IPS-18a (cell line): ENCODE measurements around the gene FAM156B.
"Not testable (repeated sequence)": the region's sequence is repeated elsewhere in the genome, so short reads cannot be mapped to it uniquely, and the experiment has no call there.

Source experiments
- H3K27ac ChIP-seq: one replicate; pipeline ENCODE4 v1.5.1; 2013; ENCODE audit warnings: low read length
- H3K27me3 ChIP-seq: one replicate; pipeline ENCODE4 v1.6.1; 2013; ENCODE audit warnings: mild to moderate bottlenecking, low read length; ENCODE audit not compliant: control insufficient read depth, insufficient read depth
- H3K36me3 ChIP-seq: one replicate; pipeline ENCODE4 v1.6.1; 2013; ENCODE audit warnings: low read depth, low read length; ENCODE audit not compliant: control insufficient read depth
- H3K4me1 ChIP-seq: one replicate; pipeline ENCODE4 v1.6.1; 2013; ENCODE audit warnings: low read depth, low read length; ENCODE audit not compliant: control insufficient read depth
- H3K4me3 ChIP-seq: one replicate; pipeline ENCODE4 v1.5.1; 2013; ENCODE audit warnings: low read length
- H3K9ac ChIP-seq: one replicate; pipeline ENCODE4 v1.6.1; 2013; ENCODE audit warnings: mild to moderate bottlenecking, low read length, moderate library complexity
- H3K9me3 ChIP-seq: one replicate; pipeline ENCODE4 v1.6.1; 2013; ENCODE audit warnings: low read depth, low read length; ENCODE audit not compliant: control insufficient read depth

FAM156B gene, protein sequence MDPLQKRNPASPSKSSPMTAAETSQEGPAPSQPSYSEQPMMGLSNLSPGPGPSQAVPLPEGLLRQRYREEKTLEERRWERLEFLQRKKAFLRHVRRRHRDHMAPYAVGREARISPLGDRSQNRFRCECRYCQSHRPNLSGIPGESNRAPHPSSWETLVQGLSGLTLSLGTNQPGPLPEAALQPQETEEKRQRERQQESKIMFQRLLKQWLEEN

DNA sequence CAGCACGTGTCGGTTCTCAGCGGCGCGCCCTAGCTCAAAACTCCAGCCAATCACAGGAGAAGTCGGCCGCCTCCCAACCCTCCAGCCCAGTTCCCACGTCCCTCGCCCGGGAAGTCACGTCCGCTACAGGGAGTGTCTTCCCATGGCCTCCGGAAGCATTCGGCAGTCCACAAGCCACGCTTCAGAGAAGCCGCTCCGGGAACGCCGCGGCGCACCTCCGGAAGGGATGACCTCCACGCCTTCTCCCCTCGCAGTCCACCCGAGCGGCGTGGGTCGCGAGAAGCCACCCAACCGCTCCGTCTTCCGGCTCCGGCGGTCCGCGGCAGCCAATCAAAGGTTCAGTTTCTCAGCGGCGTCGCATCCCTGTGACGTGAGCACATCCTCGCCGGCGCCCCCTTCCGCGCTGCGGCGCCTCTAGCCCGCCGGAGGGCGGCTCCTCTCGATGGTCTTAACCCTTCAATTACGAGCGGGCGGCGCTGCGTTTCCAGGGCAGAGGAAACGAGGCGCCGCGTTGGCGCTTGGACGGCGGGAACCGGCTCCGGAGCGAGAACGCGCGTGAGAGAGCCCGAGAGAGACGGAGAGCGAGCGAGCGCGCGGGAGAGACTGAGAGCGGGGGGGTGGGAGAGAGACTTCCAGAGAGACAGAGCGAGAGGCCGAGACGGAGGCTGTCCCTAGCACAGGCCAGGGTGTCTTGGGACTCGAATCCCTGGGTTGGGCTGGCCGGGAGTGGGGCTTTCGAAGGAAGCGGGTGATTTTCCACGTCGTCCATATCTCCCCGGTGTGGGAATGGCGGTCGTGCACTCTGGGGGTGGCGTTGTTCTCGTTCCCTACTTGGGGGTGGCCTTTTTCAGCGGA is at the start of gene FAM156B:
FAM156B (plus strand) TSS at position 476 of the 855 bp plus-strand sequence. CDS start 9,896 bp downstream, outside the sequence.
- H3K9me3 ChIP-seq, H3K9ac ChIP-seq, H3K36me3 ChIP-seq, H3K27me3 ChIP-seq, H3K27ac ChIP-seq, H3K4me1 ChIP-seq, H3K4me3 ChIP-seq: not testable (repeated sequence)

DNA sequence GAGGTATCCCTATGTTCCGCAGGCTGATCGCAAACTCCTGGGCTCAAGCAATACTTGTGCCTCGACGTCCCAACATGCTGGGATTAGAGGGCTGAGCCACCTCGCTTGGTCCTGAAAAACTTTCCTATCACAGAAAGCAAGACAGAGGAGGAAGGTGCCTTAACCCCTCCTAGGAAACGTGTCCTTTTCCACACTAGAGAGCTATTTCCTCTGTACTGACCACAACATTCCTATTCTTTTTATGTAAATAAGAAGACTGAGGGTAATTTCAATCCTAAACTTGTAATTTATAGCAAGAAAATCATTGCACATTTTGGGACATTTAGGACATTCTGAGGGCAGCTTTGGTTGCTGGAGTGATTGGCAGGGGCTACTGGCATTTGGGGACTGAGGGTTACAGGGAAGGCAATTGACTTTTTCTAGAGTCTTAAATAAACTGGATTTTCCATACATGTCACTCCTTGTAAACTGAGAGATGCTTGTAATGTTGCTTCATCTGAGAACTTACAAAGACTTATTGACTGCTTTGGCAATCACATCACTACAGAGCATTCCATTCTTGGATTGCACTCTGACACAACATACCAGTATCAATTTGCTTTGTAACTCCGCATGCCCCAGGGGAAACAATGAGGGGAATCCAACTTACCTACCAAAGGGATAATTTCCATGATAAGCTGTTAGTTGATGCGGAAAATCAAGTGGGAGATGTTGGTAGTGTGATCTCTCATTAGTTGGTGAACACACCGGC is 44.8 kb upstream of the FAM156B start:
- no peak overlapping the region for H3K27ac ChIP-seq
- H3K4me3 ChIP-seq, result no peak overlapping the region
- H3K4me1 ChIP-seq, result no peaks in the 10 kb centered on the region
- peaks cover 12% of the 10 kb centered on the region for H3K9me3 ChIP-seq
- no peaks in the 10 kb centered on the region for H3K36me3 ChIP-seq
- H3K27me3 ChIP-seq, result no peaks in the 10 kb centered on the region
- H3K9ac ChIP-seq, result no peak overlapping the region

DNA sequence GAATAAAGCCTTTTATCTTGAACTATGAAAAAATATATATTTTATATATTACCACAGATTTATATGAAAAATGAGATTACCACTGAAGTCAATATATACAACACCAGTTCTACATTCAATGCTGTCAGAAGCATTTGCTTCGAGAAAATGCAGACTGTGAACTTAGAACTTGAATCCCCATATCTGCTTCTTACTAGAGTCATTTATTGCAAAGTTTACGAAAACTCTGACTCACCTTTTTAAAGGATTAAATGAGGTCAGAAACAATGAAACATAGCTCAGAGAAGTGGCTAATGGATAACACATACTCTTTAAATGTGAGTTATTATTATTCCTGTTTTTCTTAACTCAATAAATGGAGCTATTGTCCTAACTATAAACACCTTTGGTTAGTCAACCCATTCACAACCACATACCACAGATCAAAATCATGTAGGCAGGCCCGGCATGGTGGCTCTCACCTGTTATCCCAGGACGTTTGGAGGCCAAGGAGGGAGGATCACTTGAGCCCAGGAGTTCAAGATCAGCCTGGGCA is 40.1 kb upstream of the FAM156B start:
- H3K4me1 ChIP-seq, H3K36me3 ChIP-seq, H3K9me3 ChIP-seq, H3K27ac ChIP-seq, H3K4me3 ChIP-seq, H3K27me3 ChIP-seq, H3K9ac ChIP-seq: not testable (repeated sequence)

DNA sequence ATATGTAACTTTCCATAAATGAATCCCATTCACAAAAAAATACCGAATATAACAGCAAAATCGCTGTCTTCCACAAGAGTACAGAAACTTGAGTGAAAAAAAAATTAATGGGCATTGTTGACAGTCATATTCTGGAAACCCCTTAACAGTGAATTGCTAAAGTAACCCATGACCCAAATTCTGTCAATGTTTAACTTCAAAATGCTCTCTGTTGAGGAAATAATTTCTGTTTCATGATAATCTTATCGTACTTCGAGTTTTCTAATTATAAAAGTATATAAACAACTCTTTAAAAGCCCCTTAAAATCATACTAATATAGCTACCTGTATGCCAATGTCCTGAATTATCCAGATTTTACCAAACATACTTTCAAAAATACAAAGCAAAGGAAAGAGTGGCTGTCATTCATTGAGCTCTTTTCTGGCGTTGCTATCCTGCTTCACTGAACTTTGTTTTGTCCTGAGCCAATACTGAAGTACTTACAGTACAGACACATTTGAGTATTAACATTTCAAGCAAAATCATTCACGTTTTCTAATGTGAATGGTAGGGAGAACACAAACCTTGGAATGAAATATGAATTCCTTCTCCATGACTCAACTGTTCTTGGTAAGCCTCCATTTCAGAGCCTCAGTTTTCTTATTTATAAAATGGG is 31.7 kb upstream of the FAM156B start:
- H3K27me3 ChIP-seq, result no peaks in the 10 kb centered on the region
- H3K4me1 ChIP-seq, result no peaks in the 10 kb centered on the region
- H3K9ac ChIP-seq, result no peak overlapping the region
- no peak overlapping the region for H3K27ac ChIP-seq
- H3K4me3 ChIP-seq, result no peak overlapping the region
- no peaks in the 10 kb centered on the region for H3K36me3 ChIP-seq
- peaks cover 11% of the 10 kb centered on the region for H3K9me3 ChIP-seq

DNA sequence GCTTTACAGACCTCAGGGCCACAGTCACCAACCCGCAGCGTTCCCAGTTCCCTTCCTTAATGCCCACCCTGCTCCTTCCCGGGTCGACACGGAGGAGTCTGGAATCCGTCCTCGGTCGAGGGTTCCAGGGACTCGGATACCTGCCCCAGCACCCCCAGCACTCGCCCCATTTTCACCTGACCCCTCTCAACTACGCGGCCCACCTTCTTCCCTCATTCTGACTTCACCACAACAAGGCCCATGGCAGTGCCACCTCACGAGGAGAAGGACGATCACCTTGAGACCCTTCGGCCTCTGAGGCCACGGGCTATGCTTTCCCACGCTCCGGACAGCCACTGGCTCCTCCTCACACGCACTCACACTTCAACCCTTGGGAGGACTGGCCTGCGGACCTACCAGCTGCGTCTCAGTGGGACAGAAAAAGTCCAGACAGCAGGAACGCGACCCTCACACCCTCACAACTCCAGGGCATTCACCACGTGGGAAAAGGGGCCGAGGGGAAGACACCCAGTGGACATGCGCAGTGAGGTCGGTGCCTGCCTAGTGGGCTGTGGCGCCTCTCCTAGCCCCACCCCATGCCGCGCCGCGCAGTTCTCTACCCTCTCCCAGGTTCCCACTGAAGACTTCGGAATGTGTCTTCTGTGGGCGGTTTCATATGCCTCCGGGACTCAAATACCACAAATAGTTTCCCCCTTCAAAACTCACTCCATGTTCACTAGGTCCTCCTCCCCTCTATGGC is 29.4 kb upstream of the FAM156B start, which contains the start of gene XAGE3:
XAGE3 (minus strand) TSS at position 474 of the 739 bp plus-strand sequence. CDS start 950 bp downstream, outside the sequence.
- peaks cover 4% of the 10 kb centered on the region for H3K9me3 ChIP-seq
- no peak within 1 kb of the TSS for H3K9ac ChIP-seq
- H3K4me1 ChIP-seq, result no peaks in the 10 kb centered on the region
- H3K27ac ChIP-seq, result no peak within 1 kb of the TSS
- no peaks in the 10 kb centered on the region for H3K36me3 ChIP-seq
- no peaks in the 10 kb centered on the region for H3K27me3 ChIP-seq
- no peak within 1 kb of the TSS for H3K4me3 ChIP-seq

DNA sequence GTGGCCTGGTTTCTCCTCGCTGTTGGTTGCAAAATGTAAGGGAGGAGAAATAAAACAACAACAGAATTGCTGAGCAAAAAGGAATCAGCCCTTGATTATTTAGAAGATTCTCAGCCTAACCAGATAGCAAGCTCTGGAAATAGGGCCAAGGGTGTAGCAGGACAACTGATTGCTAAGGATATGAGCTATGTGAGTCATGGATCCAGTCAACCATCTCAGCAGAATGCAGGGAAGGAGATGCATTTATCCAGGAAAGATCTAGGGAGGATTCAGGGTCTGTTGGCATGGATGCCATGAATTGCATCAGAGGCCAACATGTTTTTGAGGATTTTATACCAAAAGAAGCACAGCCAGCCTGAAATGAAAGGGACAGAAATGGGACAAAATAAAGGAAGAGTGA is 27.1 kb upstream of the FAM156B start:
- H3K9ac ChIP-seq, result no peak overlapping the region
- H3K36me3 ChIP-seq, result no peaks in the 10 kb centered on the region
- no peaks in the 10 kb centered on the region for H3K4me1 ChIP-seq
- H3K9me3 ChIP-seq, result peaks cover 3% of the 10 kb centered on the region
- H3K4me3 ChIP-seq, result no peak overlapping the region
- H3K27ac ChIP-seq, result no peak overlapping the region
- H3K27me3 ChIP-seq, result no peaks in the 10 kb centered on the region

DNA sequence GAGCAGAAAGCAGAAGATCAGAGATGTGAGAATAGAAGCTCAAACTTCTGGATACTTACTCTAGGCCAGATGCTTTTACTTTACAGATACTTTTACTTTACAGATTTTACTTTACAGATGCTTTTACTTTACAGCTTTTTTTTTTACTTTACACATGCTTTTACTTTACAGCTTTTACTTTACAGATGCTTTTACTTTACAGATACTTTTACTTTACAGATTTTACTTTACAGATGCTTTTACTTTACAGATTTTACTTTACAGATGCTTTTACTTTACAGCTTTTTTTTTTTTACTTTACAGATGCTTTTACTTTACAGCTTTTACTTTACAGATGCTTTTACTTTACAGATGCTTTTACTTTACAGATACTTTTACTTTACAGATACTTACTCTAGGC is 23.3 kb upstream of the FAM156B start:
- not testable (repeated sequence) for H3K36me3 ChIP-seq, H3K4me1 ChIP-seq, H3K27ac ChIP-seq, H3K9ac ChIP-seq, H3K27me3 ChIP-seq, H3K9me3 ChIP-seq, H3K4me3 ChIP-seq

DNA sequence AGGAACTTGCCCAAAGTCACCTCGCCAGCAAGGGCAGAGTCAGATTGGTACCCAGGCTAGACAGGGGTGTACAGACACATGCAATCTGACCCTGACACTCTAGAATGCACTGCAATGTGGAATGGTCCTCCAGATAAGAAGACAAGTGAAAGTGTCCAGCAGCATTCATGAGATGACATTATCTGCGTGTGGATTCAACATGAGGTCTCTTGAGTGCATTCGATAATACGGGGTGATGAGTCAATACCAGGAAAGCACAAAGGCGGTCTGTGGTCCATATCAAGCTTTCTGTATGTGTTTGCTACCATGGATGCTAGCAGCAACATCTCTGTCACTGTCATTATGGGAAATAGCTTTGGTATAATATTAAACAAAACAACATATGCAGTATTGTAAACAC is 22.5 kb upstream of the FAM156B start:
- Histone ChIP-seq H3K36me3 (no peaks in the 10 kb centered on the region), H3K4me1 (no peaks in the 10 kb centered on the region), H3K9ac (no peak overlapping the region), H3K9me3 (peaks cover 3% of the 10 kb centered on the region), H3K4me3 (no peak overlapping the region), H3K27ac (no peak overlapping the region), H3K27me3 (no peaks in the 10 kb centered on the region)

DNA sequence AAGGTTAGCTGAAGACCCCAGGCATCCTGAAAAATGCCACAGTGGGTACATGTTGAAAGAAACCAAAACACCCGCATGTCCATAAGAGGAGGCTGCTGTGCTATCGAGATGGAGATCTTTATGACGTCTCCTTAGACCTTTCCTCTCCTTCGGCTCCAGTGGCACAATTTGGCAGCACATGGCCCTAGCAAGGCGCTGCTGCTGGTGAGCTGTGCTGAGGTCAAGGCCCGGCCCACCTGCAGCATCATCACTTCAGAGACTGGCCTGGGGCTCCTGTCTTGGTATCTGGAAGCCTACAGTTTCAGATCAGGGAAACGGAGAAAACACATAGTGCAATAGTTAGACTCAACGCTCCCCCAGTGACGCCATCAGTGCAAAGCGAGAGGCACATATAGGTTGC is 21.7 kb upstream of the FAM156B start:
- H3K36me3 ChIP-seq, H3K27me3 ChIP-seq, H3K9me3 ChIP-seq, H3K27ac ChIP-seq, H3K9ac ChIP-seq, H3K4me1 ChIP-seq, H3K4me3 ChIP-seq: not testable (repeated sequence)

DNA sequence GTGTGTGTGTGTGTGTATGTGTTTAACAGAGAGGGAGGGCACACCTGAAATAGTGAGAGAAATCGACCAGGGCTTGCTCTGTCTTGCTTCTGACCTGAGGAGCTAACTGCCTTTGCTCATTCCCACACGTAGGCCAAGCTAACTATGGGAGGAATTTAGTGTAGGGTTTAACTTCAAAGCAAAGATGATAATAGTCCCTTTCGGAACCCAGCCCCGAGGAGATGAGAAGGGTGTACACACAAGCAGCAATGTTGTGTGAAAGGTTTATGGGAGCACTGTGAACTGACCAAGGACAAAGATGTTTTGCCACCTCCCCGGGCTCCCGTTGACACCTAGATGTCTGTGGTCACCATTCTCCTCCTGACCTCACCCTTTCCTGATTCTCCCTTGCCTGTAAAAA is 20.7 kb upstream of the FAM156B start:
- not testable (repeated sequence) for H3K36me3 ChIP-seq, H3K9me3 ChIP-seq, H3K27me3 ChIP-seq, H3K27ac ChIP-seq, H3K4me3 ChIP-seq, H3K9ac ChIP-seq, H3K4me1 ChIP-seq
